Stimulated activated CD8-positive, alpha-beta memory T cell treated with anti-CD3 and anti-CD28 coated beads, Interleukin-15, amount 100 ng/mL, for 24 hours (primary cell): ENCODE data around the gene GRIP2.

ENCODE experiments used
- DNase-seq: peaks from one replicate; pipeline ENCODE4 v3.0.0-alpha.2; 2020; ENCODE audit warnings: low read depth

Gene GRIP2

DNA sequence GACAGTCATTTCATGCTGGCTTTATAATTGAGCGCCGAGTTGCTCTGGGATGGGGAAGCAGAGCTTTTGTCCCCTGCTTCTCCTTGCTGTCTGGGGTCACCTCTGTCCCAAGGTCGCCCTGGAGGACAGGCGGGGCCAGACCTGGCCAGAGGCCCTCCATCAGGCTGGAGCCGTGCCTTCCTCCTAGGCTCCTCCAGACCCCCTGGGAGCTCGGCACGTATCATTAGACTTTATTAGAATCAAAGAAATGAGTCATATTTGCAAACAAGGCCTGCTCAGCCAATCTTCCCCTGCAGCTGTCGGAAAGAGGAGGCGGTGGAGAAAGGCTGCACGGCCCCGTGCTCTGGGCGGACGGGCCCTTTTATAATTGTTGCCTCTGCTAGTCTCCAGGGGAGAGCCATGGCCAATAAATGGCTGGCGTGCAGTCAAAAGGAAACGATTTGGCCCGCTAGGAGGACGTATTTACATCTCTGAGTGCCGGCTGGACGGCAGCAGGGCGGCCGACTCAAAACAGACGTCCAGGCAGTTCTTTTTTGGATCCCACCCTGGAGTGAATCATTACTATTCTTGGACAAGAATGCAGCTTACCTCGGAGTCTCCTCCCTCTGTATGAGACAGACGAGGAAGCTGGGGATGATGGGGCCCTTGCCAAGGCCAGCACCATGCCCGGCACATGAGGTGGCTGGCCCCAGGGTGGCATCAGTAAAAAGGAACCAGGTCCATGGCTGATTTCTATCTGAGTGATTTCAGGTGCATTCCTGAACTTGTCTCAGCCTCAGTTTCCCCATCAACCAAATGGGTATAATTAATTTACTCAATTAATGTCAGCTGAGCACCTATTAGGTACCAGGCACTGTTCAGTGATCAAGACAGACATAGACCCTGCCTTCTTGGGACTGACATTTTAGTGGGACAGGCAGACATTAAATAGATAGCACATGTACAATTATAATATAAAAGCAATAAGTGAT is 87.1 kb downstream of the GRIP2 start:
- no peak for DNase-seq

DNA sequence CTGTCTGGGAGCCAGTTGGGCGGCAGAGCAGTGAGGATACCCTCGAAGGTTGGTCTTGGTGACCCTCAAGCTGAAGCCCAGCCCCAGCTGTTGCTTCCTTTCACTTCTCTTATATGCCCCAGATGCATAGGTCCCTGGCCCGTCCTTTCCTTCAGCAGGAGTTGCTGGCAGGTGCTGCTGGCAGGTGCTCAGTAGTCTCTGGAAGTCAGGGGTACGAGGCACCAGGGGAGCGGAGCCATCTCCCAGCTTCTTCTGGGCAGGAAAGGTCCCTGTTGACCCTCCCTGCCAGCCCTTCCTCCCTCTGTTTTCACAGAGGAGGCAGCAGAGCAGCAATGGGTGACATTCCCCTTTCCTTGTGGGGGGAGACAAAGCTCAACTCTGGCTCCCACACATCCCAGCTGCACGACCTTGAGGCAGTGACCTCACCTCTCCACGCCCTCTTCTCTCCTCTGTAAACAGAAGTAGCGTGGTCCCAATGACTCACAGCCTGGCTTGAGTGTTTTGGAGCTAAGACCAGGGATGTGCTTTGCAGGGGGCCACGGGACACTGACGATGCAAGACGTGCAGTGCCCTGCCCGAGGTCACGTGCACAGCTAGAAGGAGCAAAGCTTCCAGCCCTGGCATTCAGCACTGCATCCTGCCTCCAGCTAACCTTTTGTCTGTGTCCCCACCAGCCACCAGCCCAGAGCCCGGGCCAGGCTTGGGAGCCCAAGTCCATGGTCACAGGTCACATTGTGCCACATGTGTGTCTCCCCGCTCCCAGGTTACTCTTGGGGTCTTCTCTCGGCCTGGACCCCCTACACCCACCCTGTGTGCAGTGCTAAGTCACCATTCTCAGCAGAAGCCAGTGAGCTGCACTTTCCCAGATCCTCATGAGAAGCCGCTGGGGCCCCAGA is 88.0 kb downstream of the GRIP2 start:
- DNase-seq, result no peak

DNA sequence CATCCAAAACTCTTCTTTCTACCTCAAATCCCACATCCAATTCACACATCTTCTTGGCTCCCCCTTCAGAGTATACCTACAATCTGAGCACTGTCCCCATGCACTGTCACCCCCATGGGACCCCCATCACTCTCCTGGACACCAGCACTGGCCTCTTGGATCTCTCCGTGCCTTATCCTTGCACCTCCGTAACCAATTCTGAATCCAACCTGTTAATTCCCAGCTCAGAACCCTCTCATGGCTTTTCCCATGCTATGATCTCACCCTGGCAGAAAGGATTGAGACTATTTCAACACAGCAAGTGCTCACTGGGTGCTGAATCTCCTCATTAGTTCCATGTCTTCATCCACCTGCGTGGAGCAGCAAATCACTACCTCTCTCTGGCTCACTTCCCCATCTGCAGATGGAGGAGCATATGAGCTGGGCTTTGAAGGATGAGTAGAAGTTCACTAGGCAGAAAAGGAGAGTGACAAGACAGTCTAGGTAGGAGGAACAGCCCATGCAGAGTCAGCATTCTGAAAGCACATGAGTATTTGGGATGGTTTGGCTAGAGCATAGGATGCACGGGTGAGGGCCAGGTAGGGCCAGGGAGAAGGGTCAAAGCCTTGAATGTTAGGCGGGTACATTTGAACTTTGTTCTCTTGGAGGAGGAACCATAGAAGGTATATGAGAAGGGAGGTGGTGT is 89.1 kb downstream of the GRIP2 start:
- no peak for DNase-seq

DNA sequence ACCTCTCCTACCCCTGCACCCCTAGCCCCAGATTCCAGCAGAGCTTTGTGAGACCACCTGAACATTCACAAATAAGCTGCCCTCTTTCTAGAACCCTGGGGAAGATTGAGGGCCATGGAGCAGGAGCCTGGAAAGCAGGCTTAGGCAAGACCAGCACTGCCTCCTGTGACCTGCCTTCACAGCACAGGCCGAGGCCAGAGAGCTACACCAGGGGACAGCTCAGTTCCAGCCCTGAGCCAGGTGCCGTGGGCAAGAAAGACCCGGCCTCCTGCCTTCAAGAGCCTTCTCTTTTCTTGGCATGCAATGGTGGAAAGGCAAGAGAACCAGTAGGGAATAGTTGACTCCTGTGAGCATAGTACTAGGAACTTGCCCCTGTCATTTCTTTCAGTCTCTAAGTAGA is 89.6 kb downstream of the GRIP2 start:
- no peak for DNase-seq

DNA sequence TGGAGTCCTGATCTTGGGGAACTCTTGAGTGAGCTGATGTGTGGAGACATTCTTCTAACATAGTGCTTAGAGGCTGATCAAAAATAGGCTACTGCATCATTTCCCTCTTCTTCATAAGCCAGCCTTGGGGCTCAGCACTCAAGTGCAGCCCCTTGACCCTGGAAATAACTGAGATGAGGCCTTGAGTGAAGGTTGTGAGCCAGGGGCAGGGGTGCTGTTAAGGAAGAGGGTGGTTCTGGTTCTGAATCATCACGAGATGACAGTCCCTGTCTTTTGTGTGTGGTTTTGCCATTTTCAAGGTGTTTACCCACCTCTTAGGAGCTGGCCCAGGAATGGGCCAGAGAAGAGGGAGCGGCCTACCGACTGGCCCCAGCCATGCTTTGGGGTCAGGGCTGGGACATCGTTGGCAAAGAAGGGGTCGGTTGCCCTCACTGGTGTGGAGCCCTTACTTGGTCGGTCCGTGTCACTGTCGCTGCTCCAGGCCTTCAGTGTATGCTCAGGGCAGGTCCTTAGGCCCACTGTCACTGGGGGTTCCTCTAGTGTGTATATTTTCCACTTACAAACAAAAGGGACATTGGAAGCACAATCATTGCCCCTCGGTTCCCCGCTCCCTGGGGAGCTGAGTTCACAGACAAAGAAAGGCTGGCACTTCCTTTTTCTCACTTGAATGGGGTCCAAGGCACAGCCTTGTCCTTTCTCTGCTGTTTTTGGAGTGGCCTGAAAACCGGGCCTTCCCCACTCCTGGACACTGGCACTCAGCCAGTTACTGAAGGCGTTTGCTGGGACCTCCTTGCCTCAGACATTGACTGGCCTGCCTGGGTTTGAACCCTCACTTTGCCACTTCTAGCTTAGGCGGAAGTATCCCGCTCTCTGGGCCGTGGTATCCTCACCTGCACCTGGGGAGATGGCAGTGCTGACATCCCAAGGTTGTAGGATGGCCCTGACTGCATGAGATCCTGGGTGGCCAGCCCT is 91.1 kb downstream of the GRIP2 start:
- DNase-seq, result no peak

DNA sequence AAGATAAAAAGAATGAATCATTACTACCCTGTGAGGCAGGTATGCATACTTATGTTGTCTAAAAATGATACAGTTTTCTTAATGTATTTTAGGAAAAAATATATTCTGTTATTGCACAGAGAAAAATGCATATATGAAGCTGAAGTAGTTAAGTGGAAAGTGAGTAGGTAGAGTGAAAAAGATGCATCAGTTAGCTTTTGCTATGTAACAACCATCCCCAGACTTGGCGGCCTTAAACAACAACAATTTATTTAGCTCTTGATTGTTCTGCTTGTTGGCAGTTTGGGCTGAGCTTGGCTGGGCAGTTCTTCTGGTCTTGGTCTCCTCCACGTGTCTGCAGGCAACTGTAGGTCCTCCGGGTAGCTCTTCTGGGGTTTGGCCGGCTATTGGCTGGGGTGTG is 92.1 kb downstream of the GRIP2 start:
- DNase-seq, result no peak

GRCh38 chr3:14446988-14447570 is 93.1 kb downstream of the GRIP2 start:
- no peak for DNase-seq

- DNase-seq, result no peak
Measured at GRCh38 chr3:14445773-14446172, 94.4 kb downstream of the GRIP2 start.

DNA sequence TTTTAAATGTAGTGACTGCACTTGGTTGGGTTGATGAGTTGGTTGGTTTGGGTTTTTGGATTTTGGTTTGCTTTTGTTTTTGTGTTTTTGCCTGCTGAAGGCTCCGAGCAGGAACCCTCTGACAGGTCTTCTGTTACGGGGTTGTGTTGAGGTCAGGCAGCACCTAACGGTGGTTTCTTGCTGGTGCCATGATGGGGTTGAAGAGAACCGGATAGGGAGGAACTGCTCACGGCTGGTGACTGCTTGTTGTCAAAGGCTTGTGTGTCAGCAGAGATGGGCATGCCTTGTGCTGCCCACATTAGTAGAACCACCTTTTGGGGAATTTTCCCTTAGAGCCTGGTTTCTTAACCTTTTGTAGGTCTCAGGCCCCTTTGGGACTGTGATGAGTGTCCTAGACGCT is 95.8 kb downstream of the GRIP2 start:
- DNase-seq, result no peak

DNA sequence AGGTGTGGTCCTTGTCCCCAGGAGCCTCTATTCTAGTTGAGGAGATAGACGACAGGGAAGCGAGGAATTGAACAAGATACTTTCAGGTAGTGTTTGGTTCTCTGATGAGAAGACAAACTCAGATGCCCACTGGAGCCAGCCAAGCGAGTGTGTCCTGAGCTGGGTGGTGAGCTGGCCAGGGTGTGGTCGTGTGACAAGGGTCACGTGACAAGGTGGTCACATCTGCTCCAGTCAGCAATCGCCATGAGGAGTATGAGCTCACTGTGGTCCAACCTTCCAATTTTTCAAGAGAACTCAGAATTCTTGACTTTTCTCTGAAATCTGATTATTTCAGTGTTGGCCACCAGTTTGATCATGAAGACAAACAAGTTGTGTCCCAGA is 98.2 kb downstream of the GRIP2 start:
- DNase-seq, result no peak

DNA sequence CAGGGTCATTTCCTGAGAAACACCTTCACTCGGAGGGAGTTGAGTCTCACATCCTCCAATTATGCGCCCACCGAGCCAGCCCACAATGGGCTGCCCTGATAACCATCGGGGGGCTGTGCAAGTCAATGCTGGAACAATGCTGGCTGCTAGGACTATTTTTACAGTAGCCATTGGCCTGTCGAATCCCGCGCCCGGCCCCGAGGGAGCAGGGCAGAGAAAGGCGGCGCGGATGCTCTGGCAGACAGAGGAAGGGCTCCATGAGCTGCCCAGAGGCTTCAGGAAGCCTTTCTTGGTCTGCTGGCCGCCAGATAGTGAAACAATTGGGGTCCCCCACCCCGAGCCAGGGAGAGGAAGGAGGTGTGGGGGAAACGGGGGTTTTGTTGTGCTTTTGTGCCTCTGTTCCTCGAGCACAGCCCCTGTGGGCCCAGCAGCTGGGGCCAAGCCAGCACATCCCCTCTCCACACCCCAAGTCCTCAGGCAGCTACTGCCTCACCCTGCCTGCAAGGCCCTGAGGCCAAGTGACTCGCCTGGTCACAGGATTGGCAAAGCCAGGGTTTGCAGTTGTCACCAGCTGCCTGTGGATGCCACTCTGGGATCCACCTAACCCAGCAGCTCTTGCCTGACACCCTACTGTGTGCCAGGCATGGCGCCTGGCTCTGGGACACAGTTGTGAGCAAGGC is 98.8 kb downstream of the GRIP2 start:
- DNase-seq, result no peak

- DNase-seq, result no peak
Measured at GRCh38 chr3:14440531-14441239, 99.5 kb downstream of the GRIP2 start.

DNA sequence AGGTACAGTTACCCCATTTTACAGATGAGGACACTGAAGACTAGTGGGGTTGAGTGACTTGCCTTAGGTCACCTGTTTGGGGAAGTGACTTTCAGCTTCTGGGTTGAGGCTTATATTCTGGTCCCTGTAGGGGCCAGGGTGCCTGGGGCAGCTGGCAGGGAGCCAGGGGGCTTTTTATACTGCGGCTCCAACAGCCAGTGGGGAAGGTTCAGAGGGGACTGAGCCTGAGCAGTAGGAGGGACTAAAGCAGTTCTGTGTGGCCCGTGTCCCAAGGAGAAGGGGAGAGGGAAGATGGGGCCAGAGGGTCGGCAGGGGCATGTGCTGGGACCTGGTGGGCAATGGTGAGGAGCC is 100.0 kb downstream of the GRIP2 start:
- DNase-seq, result no peak

DNA sequence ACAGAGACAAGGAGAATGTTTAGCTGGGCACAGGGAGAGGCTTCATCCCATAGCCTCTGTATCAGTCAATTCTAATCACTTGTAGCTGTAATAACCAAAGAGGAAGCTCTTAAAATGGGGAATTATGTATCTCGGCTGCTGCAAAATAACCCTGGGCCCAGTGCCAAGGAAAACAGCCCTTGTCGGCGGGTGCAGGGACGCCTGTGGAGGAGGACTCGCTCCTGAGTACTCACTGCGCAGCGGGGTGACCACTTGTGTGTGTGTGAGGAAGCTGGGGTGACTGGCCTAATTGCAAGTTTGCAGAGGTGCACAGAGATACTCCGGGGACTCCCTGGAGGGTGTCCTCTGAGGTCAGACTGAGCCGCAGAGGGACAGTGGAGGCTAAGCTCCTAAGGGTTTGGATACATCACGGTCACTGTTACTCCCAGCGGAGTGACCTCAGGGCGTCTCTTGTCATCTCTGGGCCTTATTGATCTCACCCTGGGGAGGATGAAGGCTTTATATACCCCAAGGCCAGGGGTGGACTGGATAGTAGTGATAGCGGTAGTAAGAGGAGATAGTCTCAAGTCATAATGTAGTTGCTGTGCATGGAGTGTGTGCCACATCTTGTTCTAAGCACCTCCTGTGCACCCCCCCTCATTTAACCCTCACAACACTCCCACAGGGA is 100.5 kb downstream of the GRIP2 start:
- DNase-seq, result no peak
